Measurements from ENCODE around the gene PXK.

The PXK gene

DNA sequence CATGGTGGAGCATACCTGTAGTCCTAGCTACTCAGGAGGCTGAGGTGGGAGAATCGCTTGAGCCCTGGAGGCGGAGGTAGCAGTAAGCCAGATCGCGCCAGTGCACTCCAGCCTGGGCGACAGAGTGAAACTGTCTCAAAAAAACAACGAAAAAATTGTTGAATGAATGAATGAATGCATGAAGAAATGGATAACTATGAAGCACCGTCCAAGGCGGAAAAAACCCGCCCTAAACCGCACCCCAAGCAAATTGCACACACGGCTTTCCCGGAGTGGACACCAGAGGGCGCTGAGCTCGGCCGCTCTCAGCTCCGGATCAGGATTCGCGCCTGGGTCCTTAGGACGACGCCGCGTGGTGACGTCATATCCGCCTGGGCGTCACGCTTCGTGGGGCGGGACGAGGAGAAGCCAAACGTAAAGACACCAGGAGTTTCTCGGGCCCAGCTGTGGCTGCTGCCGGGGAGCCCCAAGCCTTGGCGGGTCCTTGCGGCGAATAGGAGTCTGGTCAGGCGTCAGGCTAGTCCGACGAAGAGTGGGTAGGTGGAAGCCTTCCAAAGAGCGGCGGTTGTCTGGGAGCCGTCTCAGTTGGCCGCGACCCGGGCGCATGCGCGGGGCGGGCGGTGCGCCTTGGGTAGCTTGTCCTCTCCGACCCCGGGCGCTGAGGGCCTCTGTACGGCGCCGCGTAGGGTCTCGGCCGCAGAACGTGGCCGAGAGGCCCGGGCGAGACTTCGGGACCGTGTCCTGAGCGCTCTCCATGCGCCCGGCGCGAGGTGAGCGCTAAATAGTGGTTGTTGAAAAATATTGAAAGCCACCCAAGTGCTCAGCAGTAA lies 26.6 kb upstream of the PXK start, which contains the start of the genes HTD2 and RPP14:
HTD2 (plus strand) TSS at position 639 of the 830 bp plus-strand sequence. CDS start 11,094 bp downstream, outside the sequence.
RPP14 (plus strand) TSS at position 364 of the 830 bp plus-strand sequence. CDS start 4,085 bp downstream, outside the sequence.
- DNase-seq (ENCODE audit: insufficient read length, low spot score) (peak; percentile 86), FAIRE-seq (peak; percentile 45)
- peak; percentile 72 for TF ChIP-seq POLR2A (IDR thresholded peaks at IDR 0.05; ENCODE audit: low read depth, low read length)

DNA sequence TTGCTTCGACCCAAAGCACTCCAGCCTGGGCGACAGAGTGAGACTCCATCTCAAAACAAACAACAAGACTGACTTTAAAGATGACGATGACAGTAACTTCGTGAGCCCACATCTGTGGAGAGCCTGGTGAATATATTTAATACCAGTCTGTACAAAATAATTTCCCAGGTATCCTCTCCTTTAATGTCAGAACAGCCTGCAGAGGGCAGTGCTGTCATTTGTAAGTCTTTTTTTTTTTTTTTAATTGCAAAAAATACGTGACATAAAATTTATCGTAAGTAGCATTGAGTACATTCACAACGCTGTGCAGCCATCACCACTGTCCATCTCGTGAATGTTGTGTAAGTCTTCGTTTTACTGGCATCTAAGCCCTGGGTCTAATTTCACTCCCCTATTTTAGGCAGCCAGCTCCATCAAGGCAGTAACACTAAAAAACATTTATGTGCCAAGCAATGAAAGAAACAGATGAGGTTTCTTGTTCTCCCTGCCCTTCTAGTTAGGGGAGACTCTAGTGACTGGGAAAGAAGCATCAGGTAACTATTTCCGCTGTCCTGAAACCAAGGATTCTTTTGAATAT lies 25.0 kb upstream of the PXK start:
- TF ChIP-seq POLR2A (IDR thresholded peaks at IDR 0.05; ENCODE audit: low read depth, low read length) = no peak
- FAIRE-seq = no peak
- no peak for DNase-seq (ENCODE audit: insufficient read length, low spot score)

- no peak for DNase-seq (ENCODE audit: insufficient read length, low spot score)
- FAIRE-seq = no peak
- TF ChIP-seq POLR2A (IDR thresholded peaks at IDR 0.05; ENCODE audit: low read depth, low read length) = no peak
Observed at GRCh38 chr3:58308728-58309127, 24.0 kb upstream of the PXK start.

GRCh38 chr3:58317811-58318210 lies 14.9 kb upstream of the PXK start:
- no peak for FAIRE-seq
- TF ChIP-seq POLR2A (IDR thresholded peaks at IDR 0.05; ENCODE audit: low read depth, low read length) = no peak
- DNase-seq (ENCODE audit: insufficient read length, low spot score) = no peak

- DNase-seq (ENCODE audit: insufficient read length, low spot score) (no peak), FAIRE-seq (no peak)
- TF ChIP-seq POLR2A (IDR thresholded peaks at IDR 0.05; ENCODE audit: low read depth, low read length) = no peak
Observed at GRCh38 chr3:58321791-58322190, 10.9 kb upstream of the PXK start.

- FAIRE-seq (no peak), DNase-seq (ENCODE audit: insufficient read length, low spot score) (no peak)
- TF ChIP-seq POLR2A (IDR thresholded peaks at IDR 0.05; ENCODE audit: low read depth, low read length) = no peak
Observed at GRCh38 chr3:58322793-58323192, 9.9 kb upstream of the PXK start.

DNA sequence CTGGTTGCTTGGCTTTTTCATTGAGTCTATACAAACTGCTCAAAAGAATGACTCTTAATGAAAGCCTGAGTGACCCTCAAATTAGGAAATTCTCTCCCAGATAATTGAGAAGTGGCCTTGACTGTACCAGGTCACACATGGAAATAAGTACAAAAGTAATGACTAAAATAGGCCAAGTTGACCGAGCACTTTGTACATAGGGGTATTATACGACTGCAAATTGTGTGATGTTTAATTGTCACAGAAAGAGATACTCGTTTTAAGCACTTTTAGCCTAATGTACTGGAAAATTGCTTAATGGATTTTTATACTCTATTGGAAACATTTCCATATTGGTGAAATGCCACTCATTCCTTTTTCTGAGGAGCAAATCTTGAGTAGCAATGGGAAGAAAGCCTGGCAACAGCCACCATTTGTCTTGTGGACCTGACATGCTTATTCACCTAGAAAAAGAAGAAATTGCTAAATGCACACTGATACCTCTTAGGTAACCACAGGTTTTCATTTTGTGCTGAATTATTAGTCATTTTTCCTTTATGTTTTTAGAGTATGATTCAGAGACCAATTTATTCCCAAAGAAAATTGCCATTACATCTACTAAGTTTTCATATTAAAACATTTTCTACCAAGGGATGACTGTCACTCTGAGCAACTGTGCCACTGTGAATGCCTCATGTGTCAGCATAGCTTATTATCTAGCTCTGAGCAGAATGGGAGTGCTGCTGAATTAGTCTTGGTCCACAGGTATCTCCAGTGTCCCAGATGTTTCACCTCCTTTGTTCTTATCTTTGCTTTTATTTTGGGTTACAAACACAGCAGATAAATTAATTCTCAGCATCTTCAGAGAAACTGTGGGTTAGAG lies 8.9 kb upstream of the PXK start:
- FAIRE-seq (peak; percentile 33), DNase-seq (ENCODE audit: insufficient read length, low spot score) (no peak)
- no peak for TF ChIP-seq POLR2A (IDR thresholded peaks at IDR 0.05; ENCODE audit: low read depth, low read length)

GRCh38 chr3:58324391-58325390 lies 8.0 kb upstream of the PXK start:
- TF ChIP-seq POLR2A (IDR thresholded peaks at IDR 0.05; ENCODE audit: low read depth, low read length) = no peak
- FAIRE-seq (no peak), DNase-seq (ENCODE audit: insufficient read length, low spot score) (no peak)

- no peak for DNase-seq (ENCODE audit: insufficient read length, low spot score)
- TF ChIP-seq POLR2A (IDR thresholded peaks at IDR 0.05; ENCODE audit: low read depth, low read length) = no peak
- no peak for FAIRE-seq
Observed at GRCh38 chr3:58325525-58325992, 7.1 kb upstream of the PXK start.

DNA sequence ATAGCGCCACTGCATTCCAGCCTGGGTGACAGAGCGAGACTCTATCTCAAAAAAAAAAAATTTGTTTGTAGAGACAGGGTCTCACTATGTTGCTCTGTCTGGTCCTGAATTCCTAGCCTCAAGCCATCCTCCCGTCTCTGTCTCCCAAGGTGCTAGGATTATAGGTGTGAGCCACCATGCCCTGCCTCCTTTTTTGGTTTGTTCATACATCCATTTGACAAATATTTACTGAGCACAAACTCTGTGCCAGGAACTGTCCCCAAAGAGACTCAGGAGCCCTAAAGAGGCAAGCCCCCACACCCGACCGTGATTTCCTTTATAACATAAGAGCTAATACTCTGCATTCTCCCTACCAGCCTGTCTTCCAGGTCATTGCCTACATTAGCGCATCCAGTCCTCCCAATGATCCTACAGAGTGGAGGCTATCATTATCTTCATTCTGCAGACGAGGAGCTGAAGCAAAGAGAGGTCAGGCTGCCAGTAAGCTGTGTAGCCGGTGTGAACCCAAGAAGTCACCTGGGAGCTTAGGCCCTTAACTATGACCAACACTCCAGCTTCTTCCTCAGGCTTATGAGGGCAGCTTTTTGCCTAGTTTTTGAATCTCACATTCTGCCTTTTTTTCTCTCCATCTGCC lies 6.3 kb upstream of the PXK start:
- FAIRE-seq (no peak), DNase-seq (ENCODE audit: insufficient read length, low spot score) (no peak)
- no peak for TF ChIP-seq POLR2A (IDR thresholded peaks at IDR 0.05; ENCODE audit: low read depth, low read length)

DNA sequence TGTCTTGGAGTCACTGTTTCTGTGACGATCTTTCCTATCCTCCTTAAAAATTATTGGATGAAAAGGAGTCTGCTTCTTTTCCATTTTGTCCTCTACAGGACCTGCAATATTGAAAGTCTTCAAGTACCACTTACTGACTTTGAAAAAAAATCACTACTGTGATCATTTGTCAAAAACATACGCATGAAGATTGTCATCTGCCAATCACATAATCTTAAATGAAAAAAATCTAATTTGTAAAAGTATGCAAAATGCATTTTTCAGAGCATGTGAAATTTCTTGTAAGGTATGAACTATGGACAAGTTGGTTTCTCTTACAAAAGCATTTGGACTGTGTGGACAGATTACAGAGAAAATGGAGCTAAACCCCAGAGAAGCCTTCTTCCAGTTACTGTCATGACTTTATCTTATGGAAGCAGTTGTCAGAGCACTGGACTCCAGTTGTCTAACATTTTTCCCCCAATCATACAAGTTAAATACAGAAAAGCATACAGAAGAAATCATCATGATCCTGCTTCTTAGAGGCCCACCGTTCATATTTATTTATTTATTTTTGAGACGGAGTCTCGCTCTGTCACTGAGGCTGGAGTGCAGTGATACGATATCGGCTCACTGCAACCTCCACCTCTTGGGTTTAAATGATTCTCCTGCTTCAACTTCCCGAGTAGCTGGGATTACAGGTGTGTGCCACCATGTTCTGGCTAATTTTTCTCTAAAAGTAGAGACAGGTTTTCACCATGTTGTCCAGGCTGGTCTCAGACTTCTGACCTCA lies 3.4 kb upstream of the PXK start:
- no peak for FAIRE-seq
- TF ChIP-seq POLR2A (IDR thresholded peaks at IDR 0.05; ENCODE audit: low read depth, low read length) = no peak
- DNase-seq (ENCODE audit: insufficient read length, low spot score) = no peak

Measured in H54 (cell line).